ENCODE measurements around the gene GRIN1.

GRIN1 gene

GRCh38 chr9:137109250-137110146, 29.5 kb upstream of the GRIN1 start:
- H3K4me3 ChIP-seq (ENCODE audit: low read depth, low read length): no peak overlapping the region
- DNase-seq (ENCODE audit: low read depth): no peak
- no peak for TF ChIP-seq CTCF (conservative IDR thresholded peaks at IDR 0.05; ENCODE audit: low read depth, low read length)

- no peak for DNase-seq (ENCODE audit: low read depth)
- H3K4me3 ChIP-seq (ENCODE audit: low read depth, low read length): no peak overlapping the region
- TF ChIP-seq CTCF (conservative IDR thresholded peaks at IDR 0.05; ENCODE audit: low read depth, low read length): no peak
Observed at GRCh38 chr9:137110147-137110910, 28.6 kb upstream of the GRIN1 start.

GRCh38 chr9:137110911-137111787, 27.8 kb upstream of the GRIN1 start:
- H3K4me3 ChIP-seq (ENCODE audit: low read depth, low read length): no peak overlapping the region
- no peak for DNase-seq (ENCODE audit: low read depth)

GRCh38 chr9:137111788-137112563, 27.0 kb upstream of the GRIN1 start:
- no peak for DNase-seq (ENCODE audit: low read depth)
- TF ChIP-seq CTCF (conservative IDR thresholded peaks at IDR 0.05; ENCODE audit: low read depth, low read length): no peak
- H3K4me3 ChIP-seq (ENCODE audit: low read depth, low read length): no peak overlapping the region

More at GRCh38 chr9:137110911-137111787, 27.8 kb upstream of the GRIN1 start:
- TF ChIP-seq CTCF (conservative IDR thresholded peaks at IDR 0.05; ENCODE audit: low read depth, low read length): no peak

- no peak overlapping the region for H3K4me3 ChIP-seq (ENCODE audit: low read depth, low read length)
- no peak for DNase-seq (ENCODE audit: low read depth)
- no peak for TF ChIP-seq CTCF (conservative IDR thresholded peaks at IDR 0.05; ENCODE audit: low read depth, low read length)
Observed at GRCh38 chr9:137112564-137113384, 26.2 kb upstream of the GRIN1 start.

Data from choroid plexus epithelial cell (primary cell).